Hepatocyte (in vitro differentiated cells): Measurements from ENCODE around the gene RSU1.

Source experiments
- EZH2phosphoT487 ChIP-seq: fragments of 200-600 bp; sonication (generic); IDR thresholded peaks from one replicate; pipeline ENCODE4 v1.6.1; 2018; ENCODE audit warnings: antibody characterized with exemption, mild to moderate bottlenecking, low read depth, moderate library complexity; ENCODE audit not compliant: unreplicated experiment, severe bottlenecking
- TF ChIP-seq, protein P1 (sequence below): fragments of 200-600 bp; sonication (generic); IDR thresholded peaks from 2 replicates; pipeline ENCODE4 v1.5.1; 2016; ENCODE audit warnings: antibody characterized with exemption, mild to moderate bottlenecking; ENCODE audit not compliant: poor library complexity

DNA sequence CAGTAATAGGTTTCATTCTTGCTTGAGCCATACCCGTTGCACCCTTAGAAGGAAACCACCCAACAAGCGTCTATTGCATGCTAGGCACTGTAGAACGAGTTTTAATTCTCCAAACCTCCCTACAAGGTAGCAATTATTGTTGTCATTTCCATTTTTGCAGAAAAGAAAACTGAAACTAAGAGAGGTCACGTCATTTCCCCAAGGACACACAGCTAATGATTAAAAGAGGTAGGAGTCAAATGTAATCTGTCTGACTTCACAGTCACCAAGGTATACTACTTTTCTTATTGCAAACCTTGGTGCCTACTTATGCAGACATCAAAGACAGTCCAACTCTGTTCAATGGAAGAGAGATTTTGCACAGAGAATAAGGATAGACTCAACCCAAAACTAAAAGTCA lies 246.5 kb downstream of the RSU1 start:
- TF ChIP-seq, protein P1, sequence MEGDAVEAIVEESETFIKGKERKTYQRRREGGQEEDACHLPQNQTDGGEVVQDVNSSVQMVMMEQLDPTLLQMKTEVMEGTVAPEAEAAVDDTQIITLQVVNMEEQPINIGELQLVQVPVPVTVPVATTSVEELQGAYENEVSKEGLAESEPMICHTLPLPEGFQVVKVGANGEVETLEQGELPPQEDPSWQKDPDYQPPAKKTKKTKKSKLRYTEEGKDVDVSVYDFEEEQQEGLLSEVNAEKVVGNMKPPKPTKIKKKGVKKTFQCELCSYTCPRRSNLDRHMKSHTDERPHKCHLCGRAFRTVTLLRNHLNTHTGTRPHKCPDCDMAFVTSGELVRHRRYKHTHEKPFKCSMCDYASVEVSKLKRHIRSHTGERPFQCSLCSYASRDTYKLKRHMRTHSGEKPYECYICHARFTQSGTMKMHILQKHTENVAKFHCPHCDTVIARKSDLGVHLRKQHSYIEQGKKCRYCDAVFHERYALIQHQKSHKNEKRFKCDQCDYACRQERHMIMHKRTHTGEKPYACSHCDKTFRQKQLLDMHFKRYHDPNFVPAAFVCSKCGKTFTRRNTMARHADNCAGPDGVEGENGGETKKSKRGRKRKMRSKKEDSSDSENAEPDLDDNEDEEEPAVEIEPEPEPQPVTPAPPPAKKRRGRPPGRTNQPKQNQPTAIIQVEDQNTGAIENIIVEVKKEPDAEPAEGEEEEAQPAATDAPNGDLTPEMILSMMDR = no peak
- TF ChIP-seq EZH2phosphoT487 = no peak
